Upper lobe of left lung (tissue), 6 donors: Measurements from ENCODE around the gene CFAP69. TPM values are rescaled to one million over a fixed set of nuclear protein-coding genes. Genes with fewer than 3 reads are reported as not detected.
A peak's percentile ranks its signal among the peaks of the same experiment; 100 is the strongest.
"Not testable (repeated sequence)": the region's sequence is repeated elsewhere in the genome, so short reads cannot be mapped to it uniquely, and the experiment has no call there.

Experiments used
- ATAC-seq, 2 donors: fragments of 200-7000 bp; cut with Tn5 transposase; one replicate each; pipeline ENCODE4 v1.9.1; 2022; ENCODE audit warnings: mild to moderate bottlenecking in 2 of 2, moderate library complexity in 2 of 2; ENCODE audit not compliant: low FRiP score in 2 of 2
- DNase-seq, 2 donors: peaks; one replicate each; pipeline ENCODE4 v3.0.0-alpha.2; 2019 to 2020
- H3K27ac ChIP-seq, 4 donors: fragments of 200-600 bp; sonication (generic); one replicate each; pipeline ENCODE4 v1.5.1; 2016 to 2019
- H3K27me3 ChIP-seq, 4 donors: fragments of 200-600 bp; sonication (generic); one replicate each; pipeline ENCODE4 v1.5.1; 2017 to 2019
- H3K36me3 ChIP-seq, 4 donors: fragments of 200-600 bp; sonication (generic); one replicate each; pipeline ENCODE4 v1.5.1; 2016 to 2019
- H3K4me1 ChIP-seq, 4 donors: fragments of 200-600 bp; sonication (generic); one replicate each; pipeline ENCODE4 v1.5.1; 2018 to 2019
- H3K4me3 ChIP-seq, 4 donors: fragments of 200-600 bp; sonication (generic); one replicate each; pipeline ENCODE4 v1.5.1; 2017 to 2019; ENCODE audit warnings: mild to moderate bottlenecking in 2 of 4, moderate library complexity in 1 of 4
- H3K9me3 ChIP-seq, 4 donors: fragments of 200-600 bp; sonication (generic); one replicate each; pipeline ENCODE4 v1.5.1; 2018 to 2019
- EP300 ChIP-seq, 4 donors: sonication (generic); formaldehyde crosslinking; IDR thresholded peaks; one replicate each; pipeline ENCODE4 v1.5.1; 2017; ENCODE audit warnings: antibody characterized with exemption in 4 of 4, control low read depth in 2 of 4
- POLR2A ChIP-seq, 4 donors: fragments of 450-650 bp; IDR thresholded peaks; one replicate each; pipeline ENCODE4 v1.5.1; 2016 to 2017; ENCODE audit warnings: antibody characterized with exemption in 4 of 4, mild to moderate bottlenecking in 2 of 4
- POLR2AphosphoS5 ChIP-seq, 2 donors: sonication (generic); formaldehyde crosslinking; IDR thresholded peaks; one replicate each; pipeline ENCODE4 v1.5.1; 2017; ENCODE audit warnings: antibody characterized with exemption in 2 of 2
- WGBS, 2 donors: methylation state at CpG; one replicate each; pipeline ENCODE4 v1.1.5; 2017 to 2018; 5-methylcytosine and 5-hydroxymethylcytosine counted together
- total RNA-seq, 6 donors: library from RNA; depleted of rRNA in 4 of 6; stranded (reverse); fragments of >200 nt in 4 of 6; gene quantifications; one replicate each; pipeline versions ENCODE4 v1.1.0 to v1.2.1, GENCODE V29; 2016 to 2021
- TF ChIP-seq, protein P1 (sequence below), 6 experiments: fragments of 450-650 bp in 4 of 6; fragments of 200-600 bp in 2 of 6; sonication (generic) in 2 of 6; IDR thresholded peaks; one replicate each; pipeline ENCODE4 v1.5.1; 2016 to 2019; ENCODE audit warnings: antibody characterized with exemption in 6 of 6
- donor health status: DM: no; HTN: no; CAD: no; lungs with moderate emphysema.
- donor health status: DM: no; HTN: yes; CAD: no; lungs with severe emphysema.

CFAP69 gene
- total RNA-seq, 6 donors from 2014 or later, result 3.4 to 34.9 (median 6.9) TPM

- no peaks in the 10 kb centered on the region for H3K36me3 ChIP-seq
- H3K4me1 ChIP-seq, result peaks cover 5 to 21% (median 13%) of the 10 kb centered on the region in 4 donors
- H3K27me3 ChIP-seq, result peaks cover 0 to 4% (median 0%) of the 10 kb centered on the region in 4 donors
- no peaks in the 10 kb centered on the region for H3K9me3 ChIP-seq
- no peak for ATAC-seq
- no peak for TF ChIP-seq EP300 (IDR thresholded peaks at IDR 0.05)
- TF ChIP-seq, protein P1, sequence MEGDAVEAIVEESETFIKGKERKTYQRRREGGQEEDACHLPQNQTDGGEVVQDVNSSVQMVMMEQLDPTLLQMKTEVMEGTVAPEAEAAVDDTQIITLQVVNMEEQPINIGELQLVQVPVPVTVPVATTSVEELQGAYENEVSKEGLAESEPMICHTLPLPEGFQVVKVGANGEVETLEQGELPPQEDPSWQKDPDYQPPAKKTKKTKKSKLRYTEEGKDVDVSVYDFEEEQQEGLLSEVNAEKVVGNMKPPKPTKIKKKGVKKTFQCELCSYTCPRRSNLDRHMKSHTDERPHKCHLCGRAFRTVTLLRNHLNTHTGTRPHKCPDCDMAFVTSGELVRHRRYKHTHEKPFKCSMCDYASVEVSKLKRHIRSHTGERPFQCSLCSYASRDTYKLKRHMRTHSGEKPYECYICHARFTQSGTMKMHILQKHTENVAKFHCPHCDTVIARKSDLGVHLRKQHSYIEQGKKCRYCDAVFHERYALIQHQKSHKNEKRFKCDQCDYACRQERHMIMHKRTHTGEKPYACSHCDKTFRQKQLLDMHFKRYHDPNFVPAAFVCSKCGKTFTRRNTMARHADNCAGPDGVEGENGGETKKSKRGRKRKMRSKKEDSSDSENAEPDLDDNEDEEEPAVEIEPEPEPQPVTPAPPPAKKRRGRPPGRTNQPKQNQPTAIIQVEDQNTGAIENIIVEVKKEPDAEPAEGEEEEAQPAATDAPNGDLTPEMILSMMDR (IDR thresholded peaks at IDR 0.05), result no peak
- no peak for TF ChIP-seq POLR2A (IDR thresholded peaks at IDR 0.05)
- no peak for TF ChIP-seq POLR2AphosphoS5 (IDR thresholded peaks at IDR 0.05)
- H3K27ac ChIP-seq, result no peak overlapping the region
- DNase-seq, result no peak
- WGBS, 2 donors, result 88 to 89% methylated on average over 3 of the region's 3 CpGs
- no peak overlapping the region for H3K4me3 ChIP-seq
Measured at GRCh38 chr7:90248706-90249105, 3.7 kb downstream of the CFAP69 start.

DNA sequence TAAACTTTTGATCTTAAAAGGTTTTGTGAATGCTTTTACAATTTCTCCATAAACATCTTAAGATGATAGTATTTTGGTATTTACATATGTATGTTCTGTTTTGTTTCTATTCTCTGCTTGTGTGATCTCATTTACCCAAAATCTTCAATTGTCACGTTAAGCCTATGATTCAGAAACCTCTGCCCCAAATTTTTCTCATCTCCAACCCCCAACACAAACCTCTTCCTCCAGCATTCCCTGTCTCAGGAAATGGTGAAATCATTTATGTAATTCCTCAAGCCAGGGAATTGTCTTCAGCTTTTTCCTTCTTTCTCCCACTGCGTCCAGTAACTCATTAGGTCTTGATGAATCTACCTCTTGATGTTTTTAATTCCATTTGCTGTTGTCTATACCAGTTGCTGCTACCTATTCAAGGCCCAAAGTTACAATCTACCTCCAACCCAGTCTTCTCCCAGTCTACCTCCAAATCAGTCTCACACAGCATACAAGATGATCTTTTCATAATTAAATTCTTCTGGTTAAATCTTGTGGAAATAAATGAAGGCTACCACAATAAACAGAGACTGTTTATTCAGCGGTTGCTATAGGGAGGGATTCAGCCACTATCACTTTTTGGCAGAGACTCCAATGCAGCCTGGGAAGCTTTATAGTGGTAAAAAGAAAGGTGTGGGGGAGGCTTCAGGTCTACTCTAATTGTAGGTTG lies 5.8 kb downstream of the CFAP69 start:
- Histone ChIP-seq H3K27me3 (no peaks in the 10 kb centered on the region), H3K4me3 (no peak overlapping the region), H3K9me3 (no peaks in the 10 kb centered on the region), H3K4me1 (peaks cover 0 to 8% (median 7%) of the 10 kb centered on the region in 4 donors), H3K36me3 (no peaks in the 10 kb centered on the region), H3K27ac (no peak overlapping the region)
- WGBS, 2 donors, result 63 to 69% methylated on average over 3 of the region's 3 CpGs
- DNase-seq (no peak), ATAC-seq (peak in 1 of 2 donors; percentile 53)
- TF ChIP-seq, protein P1 (IDR thresholded peaks at IDR 0.05), result no peak
- TF ChIP-seq POLR2A (IDR thresholded peaks at IDR 0.05) (no peak), EP300 (IDR thresholded peaks at IDR 0.05) (no peak), POLR2AphosphoS5 (IDR thresholded peaks at IDR 0.05) (no peak)

- H3K36me3 ChIP-seq, result no peaks in the 10 kb centered on the region
- ATAC-seq (no peak), DNase-seq (no peak)
- H3K9me3 ChIP-seq, result no peaks in the 10 kb centered on the region
- WGBS, 2 donors, result 61 to 62% methylated on average over 1 of the region's 1 CpG
- no peak overlapping the region for H3K4me3 ChIP-seq
- no peak overlapping the region for H3K27ac ChIP-seq
- peaks cover 0 to 4% (median 3%) of the 10 kb centered on the region in 4 donors for H3K4me1 ChIP-seq
- TF ChIP-seq, protein P1 (IDR thresholded peaks at IDR 0.05), result no peak
- TF ChIP-seq EP300 (IDR thresholded peaks at IDR 0.05), result no peak
- TF ChIP-seq POLR2AphosphoS5 (IDR thresholded peaks at IDR 0.05), result no peak
- TF ChIP-seq POLR2A (IDR thresholded peaks at IDR 0.05), result no peak
- no peaks in the 10 kb centered on the region for H3K27me3 ChIP-seq
Measured at GRCh38 chr7:90251304-90251635, 6.3 kb downstream of the CFAP69 start.

DNA sequence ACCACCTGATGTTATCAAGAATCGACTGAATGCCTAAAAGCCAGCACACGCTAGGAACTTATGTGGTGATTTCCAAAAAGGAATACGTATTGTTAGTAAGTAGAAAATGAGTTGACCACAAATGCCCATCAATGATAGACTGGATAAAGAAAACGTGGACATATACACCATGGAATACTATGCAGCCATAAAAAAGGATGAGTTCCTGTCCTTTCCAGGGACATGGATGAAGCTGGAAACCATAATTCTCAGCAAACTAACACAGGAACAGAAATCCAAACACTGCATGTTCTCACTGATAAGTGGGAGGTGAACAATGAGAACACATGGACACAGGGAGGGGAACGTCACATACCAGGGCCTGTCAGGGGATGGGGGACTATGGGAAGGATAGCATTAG lies 11.0 kb downstream of the CFAP69 start:
- 93 to 95% methylated on average over 5 of the region's 5 CpGs for WGBS, 2 donors
- not testable (repeated sequence) for ATAC-seq, H3K27ac ChIP-seq, H3K27me3 ChIP-seq, H3K36me3 ChIP-seq, H3K9me3 ChIP-seq, H3K4me1 ChIP-seq, DNase-seq, H3K4me3 ChIP-seq

DNA sequence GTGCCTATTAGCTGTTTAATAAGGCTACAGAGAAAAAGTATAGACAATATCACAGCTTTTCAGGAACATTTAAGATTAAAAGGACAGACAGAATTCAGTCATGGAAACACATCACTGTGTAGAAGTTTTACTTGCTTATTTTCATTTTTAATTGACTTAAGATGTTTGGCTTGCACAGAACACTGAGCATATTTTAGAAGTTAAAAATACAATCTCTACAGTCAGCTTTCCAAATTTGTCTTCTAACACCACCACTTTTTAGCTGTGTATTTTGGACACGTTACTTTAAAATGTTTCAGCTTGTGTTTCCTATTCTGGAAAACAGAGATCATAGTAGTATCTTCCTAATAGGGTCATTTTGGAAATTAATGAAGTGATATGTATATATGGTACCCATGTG lies 11.8 kb downstream of the CFAP69 start:
- Histone ChIP-seq H3K36me3 (no peaks in the 10 kb centered on the region), H3K27me3 (no peaks in the 10 kb centered on the region), H3K4me1 (no peaks in the 10 kb centered on the region), H3K4me3 (no peak overlapping the region), H3K9me3 (no peaks in the 10 kb centered on the region), H3K27ac (no peak overlapping the region)
- DNase-seq, result no peak
- TF ChIP-seq, protein P1 (IDR thresholded peaks at IDR 0.05), result no peak
- no peak for TF ChIP-seq EP300 (IDR thresholded peaks at IDR 0.05)
- TF ChIP-seq POLR2A (IDR thresholded peaks at IDR 0.05), result no peak
- TF ChIP-seq POLR2AphosphoS5 (IDR thresholded peaks at IDR 0.05), result no peak
- WGBS, 2 donors, result 80 to 82% methylated on average over 1 of the region's 1 CpG
- ATAC-seq, result no peak
